HG03280 (cell line): ENCODE results near the gene REM1.

Experiments
- ATAC-seq: cut with Tn5 transposase; IDR thresholded peaks from one replicate; pipeline ENCODE4 v1.9.1; 2021; ENCODE audit warnings: mild to moderate bottlenecking, moderate library complexity; ENCODE audit not compliant: unreplicated experiment

Gene REM1

GRCh38 chr20:31476643-31477215 lies 1.6 kb downstream of the REM1 start:
- ATAC-seq: no peak

- no peak for ATAC-seq
Measured at GRCh38 chr20:31484001-31484400, 8.9 kb downstream of the REM1 start.

- no peak for ATAC-seq
Measured at GRCh38 chr20:31485450-31486339, 10.6 kb downstream of the REM1 start.

- no peak for ATAC-seq
Measured at GRCh38 chr20:31488115-31488514, 13.0 kb downstream of the REM1 start.

GRCh38 chr20:31489152-31489551 lies 14.1 kb downstream of the REM1 start:
- no peak for ATAC-seq

- ATAC-seq: no peak
Measured at GRCh38 chr20:31490752-31491151, 15.7 kb downstream of the REM1 start.

- ATAC-seq: no peak
Measured at GRCh38 chr20:31494131-31494530, 19.0 kb downstream of the REM1 start.

- ATAC-seq: no peak
Measured at GRCh38 chr20:31496761-31497295, 21.7 kb downstream of the REM1 start.

- no peak for ATAC-seq
Measured at GRCh38 chr20:31497838-31498540, 22.9 kb downstream of the REM1 start.

GRCh38 chr20:31500527-31500926 lies 25.4 kb downstream of the REM1 start:
- ATAC-seq: no peak

- peak; percentile 85 for ATAC-seq
Measured at GRCh38 chr20:31502884-31503673, 28.0 kb downstream of the REM1 start.

GRCh38 chr20:31505903-31506302 lies 30.8 kb downstream of the REM1 start:
- no peak for ATAC-seq

- ATAC-seq: no peak
Measured at GRCh38 chr20:31508517-31509244, 33.6 kb downstream of the REM1 start.

- peak; percentile 86 for ATAC-seq
Measured at GRCh38 chr20:31514154-31515071, 39.3 kb downstream of the REM1 start, which contains the start of gene HM13. Gene HM13, plus strand, starts transcription at chr20:31514442. Its CDS starts 110 bp downstream, at chr20:31514552.

- no peak for ATAC-seq
Measured at GRCh38 chr20:31515072-31515774, 40.1 kb downstream of the REM1 start.

- no peak for ATAC-seq
Measured at GRCh38 chr20:31515775-31516107, 40.7 kb downstream of the REM1 start.

GRCh38 chr20:31516166-31516565 lies 41.1 kb downstream of the REM1 start:
- ATAC-seq: no peak

GRCh38 chr20:31516651-31517050 lies 41.6 kb downstream of the REM1 start:
- ATAC-seq: no peak
